ENCODE data around the gene SLC16A7.

- TF ChIP-seq ZNF565 (CRISPR knock-in tag; conservative IDR thresholded peaks at IDR 0.05; ENCODE audit: low read depth) (no peak), ARNTL (CRISPR knock-in tag; IDR thresholded peaks at IDR 0.05; ENCODE audit: borderline replicate concordance, low read depth) (no peak), ZFP3 (CRISPR knock-in tag; IDR thresholded peaks at IDR 0.05) (no peak), TCF4 (CRISPR knock-in tag; IDR thresholded peaks at IDR 0.05; ENCODE audit: borderline replicate concordance) (no peak), PATZ1 (CRISPR knock-in tag; IDR thresholded peaks at IDR 0.05; ENCODE audit: borderline replicate concordance) (no peak), GLIS3 (CRISPR knock-in tag; IDR thresholded peaks at IDR 0.05) (no peak), RARB (CRISPR knock-in tag; IDR thresholded peaks at IDR 0.05) (no peak), ZC3H10 (CRISPR knock-in tag; IDR thresholded peaks at IDR 0.05) (no peak), CREB5 (CRISPR knock-in tag; IDR thresholded peaks at IDR 0.05; ENCODE audit: low read depth) (no peak), ESRRG (CRISPR knock-in tag; IDR thresholded peaks at IDR 0.05) (no peak)
These were observed 807 bp upstream of the SLC16A7 start for GRCh38 chr12:59594943-59595500.
